GM06990 (cell line): Measurements from ENCODE around the gene FAM81A.

Experiments used
- DNase-seq: peaks from one replicate; pipeline ENCODE4 v3.0.0-alpha.2; 2011; ENCODE audit not compliant: insufficient read length; ENCODE audit errors: extremely low read depth
- H3K27me3 ChIP-seq: replicated peaks from 2 replicates; pipeline ENCODE4 v1.6.0; 2011; ENCODE audit warnings: low read length; ENCODE audit not compliant: control insufficient read depth, insufficient read depth
- H3K36me3 ChIP-seq: 2 replicates; pipeline ENCODE4 v1.5.1; 2011; ENCODE audit warnings: low read length; ENCODE audit not compliant: control insufficient read depth, insufficient read depth
- H3K4me3 ChIP-seq: replicated peaks from 2 replicates; pipeline ENCODE4 v1.5.1; 2011; ENCODE audit warnings: low read depth, mild to moderate bottlenecking, control low read depth, low read length
- TF ChIP-seq, protein P1 (sequence below): IDR thresholded peaks from 2 replicates; pipeline ENCODE4 v1.5.1; 2011; ENCODE audit warnings: low read length, control low read depth, mild to moderate bottlenecking, inconsistent platforms; ENCODE audit not compliant: insufficient read depth, poor library complexity, severe bottlenecking

The FAM81A gene

DNA sequence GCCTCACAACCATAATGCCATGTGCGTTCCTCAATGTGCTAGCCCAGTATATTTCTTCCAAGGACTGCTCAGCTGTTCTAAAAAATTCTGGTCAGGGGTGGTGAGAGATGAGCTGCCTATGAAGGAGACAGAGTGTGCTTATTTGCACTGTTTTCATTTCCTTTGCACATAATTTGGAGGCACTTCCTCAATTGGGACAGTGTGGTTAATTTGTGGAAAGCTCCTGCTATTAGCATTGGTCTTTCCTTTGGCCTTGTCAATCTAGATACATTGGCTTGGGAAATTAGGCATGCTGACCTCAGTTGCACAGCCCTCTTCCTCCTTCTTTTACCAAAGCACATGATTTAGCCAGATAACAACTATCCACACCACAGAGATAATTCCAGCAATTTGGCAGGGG lies 9.4 kb downstream of the FAM81A start:
- no peak for DNase-seq
- Histone ChIP-seq H3K36me3 (no peaks in the 10 kb centered on the region), H3K27me3 (no peaks in the 10 kb centered on the region), H3K4me3 (no peak overlapping the region)
- TF ChIP-seq, protein P1, sequence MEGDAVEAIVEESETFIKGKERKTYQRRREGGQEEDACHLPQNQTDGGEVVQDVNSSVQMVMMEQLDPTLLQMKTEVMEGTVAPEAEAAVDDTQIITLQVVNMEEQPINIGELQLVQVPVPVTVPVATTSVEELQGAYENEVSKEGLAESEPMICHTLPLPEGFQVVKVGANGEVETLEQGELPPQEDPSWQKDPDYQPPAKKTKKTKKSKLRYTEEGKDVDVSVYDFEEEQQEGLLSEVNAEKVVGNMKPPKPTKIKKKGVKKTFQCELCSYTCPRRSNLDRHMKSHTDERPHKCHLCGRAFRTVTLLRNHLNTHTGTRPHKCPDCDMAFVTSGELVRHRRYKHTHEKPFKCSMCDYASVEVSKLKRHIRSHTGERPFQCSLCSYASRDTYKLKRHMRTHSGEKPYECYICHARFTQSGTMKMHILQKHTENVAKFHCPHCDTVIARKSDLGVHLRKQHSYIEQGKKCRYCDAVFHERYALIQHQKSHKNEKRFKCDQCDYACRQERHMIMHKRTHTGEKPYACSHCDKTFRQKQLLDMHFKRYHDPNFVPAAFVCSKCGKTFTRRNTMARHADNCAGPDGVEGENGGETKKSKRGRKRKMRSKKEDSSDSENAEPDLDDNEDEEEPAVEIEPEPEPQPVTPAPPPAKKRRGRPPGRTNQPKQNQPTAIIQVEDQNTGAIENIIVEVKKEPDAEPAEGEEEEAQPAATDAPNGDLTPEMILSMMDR: no peak

DNA sequence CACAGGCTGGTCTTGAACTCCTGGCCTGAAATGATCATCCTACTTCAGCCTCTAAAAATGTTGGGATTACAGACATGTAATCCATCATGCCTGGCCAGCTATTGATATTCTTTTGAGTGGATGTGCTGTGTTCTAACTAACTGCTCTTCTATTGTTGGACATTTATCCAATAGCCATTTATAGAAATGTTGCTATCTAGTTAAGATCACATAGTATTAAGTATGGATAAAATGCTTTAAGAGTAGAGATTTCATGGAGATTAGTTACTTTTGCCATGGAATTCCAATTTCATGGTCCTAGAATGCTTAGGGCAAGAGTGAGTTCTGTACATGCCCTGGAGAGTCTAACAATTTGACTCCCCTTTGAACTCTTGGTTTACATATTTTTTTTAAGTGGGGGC lies 10.9 kb downstream of the FAM81A start:
- H3K27me3 ChIP-seq: no peaks in the 10 kb centered on the region
- TF ChIP-seq, protein P1: no peak
- no peak for DNase-seq
- no peaks in the 10 kb centered on the region for H3K36me3 ChIP-seq
- no peak overlapping the region for H3K4me3 ChIP-seq

DNA sequence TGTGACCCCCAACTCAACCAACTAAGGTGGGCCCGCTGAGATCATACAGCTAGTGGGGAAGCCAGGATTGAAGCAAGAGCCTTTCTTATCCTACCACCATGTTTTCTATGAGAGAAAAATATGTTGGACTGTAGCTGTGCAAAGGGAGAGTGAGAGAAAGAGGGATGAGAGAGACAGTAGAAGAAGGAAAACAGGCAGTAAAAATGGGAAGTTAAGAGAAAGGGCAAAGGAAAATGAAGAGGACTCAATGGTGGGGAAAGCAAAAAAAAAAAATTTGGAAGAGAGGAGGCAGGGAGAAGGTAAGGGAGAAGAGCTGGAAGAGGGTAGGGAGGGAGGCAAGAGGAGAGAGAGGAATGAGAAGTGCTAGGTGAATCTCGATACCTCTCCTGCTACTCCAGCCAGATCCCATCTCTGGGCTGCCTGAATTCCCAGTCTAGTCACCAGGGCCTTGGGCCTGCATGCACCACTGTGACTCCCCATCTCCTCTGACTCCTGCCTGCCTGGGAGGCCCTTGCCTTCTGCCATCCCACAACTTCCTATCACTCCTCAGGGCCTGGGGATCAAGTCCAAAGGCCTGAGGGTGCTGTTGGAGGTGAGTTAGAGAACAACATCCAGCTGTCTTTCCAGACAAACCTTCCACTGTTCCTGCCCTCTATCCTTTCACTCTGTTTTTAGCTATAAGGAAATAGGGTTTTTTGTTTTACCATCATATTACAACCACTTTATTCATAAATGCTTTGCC lies 15.7 kb downstream of the FAM81A start:
- no peak overlapping the region for H3K4me3 ChIP-seq
- H3K36me3 ChIP-seq: no peaks in the 10 kb centered on the region
- TF ChIP-seq, protein P1: no peak
- no peaks in the 10 kb centered on the region for H3K27me3 ChIP-seq
- no peak for DNase-seq

DNA sequence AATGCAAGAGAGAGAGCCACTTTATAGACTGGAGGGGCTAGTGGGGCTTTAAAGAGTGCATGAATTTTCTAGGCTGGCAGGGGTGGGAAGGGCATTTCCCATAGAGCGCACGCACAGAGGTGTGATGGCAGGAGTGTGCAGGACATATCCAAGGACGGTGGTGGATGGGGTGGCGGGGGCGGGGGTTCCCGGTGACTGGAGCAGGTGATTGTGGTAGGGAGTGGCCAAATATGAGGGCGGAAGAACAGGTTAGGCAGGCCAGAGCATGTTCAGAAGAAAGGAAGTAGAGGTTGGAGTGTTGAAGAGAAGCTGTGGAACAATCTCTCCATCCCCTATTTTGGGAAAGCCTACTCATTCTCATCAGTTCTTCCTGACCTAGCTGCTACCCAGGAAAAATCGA lies 18.1 kb downstream of the FAM81A start:
- TF ChIP-seq, protein P1: no peak
- no peak for DNase-seq
- H3K27me3 ChIP-seq: no peaks in the 10 kb centered on the region

DNA sequence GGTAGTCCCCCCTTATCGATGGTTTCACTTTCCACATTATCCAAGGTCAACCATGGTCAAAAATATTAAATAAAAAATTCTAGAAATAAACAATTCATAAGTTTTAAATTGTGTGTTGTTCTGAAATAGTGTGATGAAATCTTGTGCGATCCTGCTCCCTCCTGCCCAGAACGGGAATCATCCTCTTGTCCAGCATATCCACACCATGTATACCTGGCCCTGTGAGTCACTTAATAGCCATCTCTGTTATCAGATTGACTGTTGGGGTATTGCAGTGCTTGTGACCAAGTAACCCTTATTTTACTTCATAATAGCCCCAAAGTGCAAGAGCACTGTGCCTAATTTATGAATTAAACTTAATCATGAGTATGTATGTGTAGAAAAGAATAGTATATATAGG lies 19.1 kb downstream of the FAM81A start:
- H3K36me3 ChIP-seq: no peaks in the 10 kb centered on the region
- DNase-seq: no peak
- TF ChIP-seq, protein P1: no peak

More for the DNA sequence above, 18.1 kb downstream of the FAM81A start:
- Histone ChIP-seq H3K36me3 (no peaks in the 10 kb centered on the region), H3K4me3 (no peak overlapping the region)

More for the DNA sequence above, 19.1 kb downstream of the FAM81A start:
- H3K27me3 ChIP-seq: no peaks in the 10 kb centered on the region
- no peak overlapping the region for H3K4me3 ChIP-seq
